Prostate gland (tissue), 2 donors: ENCODE results near the gene AGO4.

Source experiments
- POLR2A ChIP-seq: fragments of 450-650 bp; IDR thresholded peaks from one replicate; pipeline ENCODE4 v1.6.1; 2016; ENCODE audit warnings: antibody characterized with exemption, mild to moderate bottlenecking
- POLR2AphosphoS5 ChIP-seq: sonication (generic); formaldehyde crosslinking; IDR thresholded peaks from one replicate; pipeline ENCODE4 v1.6.1; 2017; ENCODE audit warnings: antibody characterized with exemption
- TF ChIP-seq, protein P1 (sequence below), 4 experiments: fragments of 200-600 bp in 2 of 4; fragments of 450-650 bp in 2 of 4; sonication (generic) in 2 of 4; IDR thresholded peaks; 1 replicate in 3 of 4; 2 replicates in 1 of 4; pipeline ENCODE4 v1.5.1; 2016 to 2019; ENCODE audit warnings: antibody characterized with exemption in 4 of 4, mild to moderate bottlenecking in 2 of 4, moderate library complexity in 2 of 4

DNA sequence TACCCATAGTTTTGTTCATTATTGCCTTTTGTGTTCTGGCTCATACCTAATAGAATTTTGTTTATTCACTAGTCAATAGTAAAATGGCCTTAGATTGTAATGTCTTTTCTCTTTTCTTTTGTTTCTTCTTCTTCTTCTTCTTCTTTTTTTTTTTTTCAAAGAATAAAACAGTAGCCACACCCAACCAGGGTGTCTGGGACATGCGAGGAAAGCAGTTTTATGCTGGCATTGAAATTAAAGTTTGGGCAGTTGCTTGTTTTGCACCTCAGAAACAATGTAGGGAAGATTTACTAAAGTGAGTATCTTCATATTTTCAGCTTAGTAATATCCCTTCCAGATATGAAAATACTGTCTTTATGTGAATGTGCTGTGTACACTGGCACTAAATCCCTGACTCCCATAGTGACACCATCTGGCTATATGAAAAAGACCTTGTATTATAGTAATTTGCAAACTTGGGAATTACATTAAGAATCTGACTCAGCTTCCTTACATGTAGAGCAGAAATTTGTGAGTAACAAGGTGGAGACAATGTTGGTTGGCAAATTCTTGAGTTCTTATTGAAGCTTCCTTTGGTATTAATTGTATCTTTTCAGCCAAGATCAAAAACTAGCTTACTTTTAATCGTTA, 24.6 kb downstream of the AGO4 start:
- TF ChIP-seq POLR2AphosphoS5: no peak
- TF ChIP-seq, protein P1, sequence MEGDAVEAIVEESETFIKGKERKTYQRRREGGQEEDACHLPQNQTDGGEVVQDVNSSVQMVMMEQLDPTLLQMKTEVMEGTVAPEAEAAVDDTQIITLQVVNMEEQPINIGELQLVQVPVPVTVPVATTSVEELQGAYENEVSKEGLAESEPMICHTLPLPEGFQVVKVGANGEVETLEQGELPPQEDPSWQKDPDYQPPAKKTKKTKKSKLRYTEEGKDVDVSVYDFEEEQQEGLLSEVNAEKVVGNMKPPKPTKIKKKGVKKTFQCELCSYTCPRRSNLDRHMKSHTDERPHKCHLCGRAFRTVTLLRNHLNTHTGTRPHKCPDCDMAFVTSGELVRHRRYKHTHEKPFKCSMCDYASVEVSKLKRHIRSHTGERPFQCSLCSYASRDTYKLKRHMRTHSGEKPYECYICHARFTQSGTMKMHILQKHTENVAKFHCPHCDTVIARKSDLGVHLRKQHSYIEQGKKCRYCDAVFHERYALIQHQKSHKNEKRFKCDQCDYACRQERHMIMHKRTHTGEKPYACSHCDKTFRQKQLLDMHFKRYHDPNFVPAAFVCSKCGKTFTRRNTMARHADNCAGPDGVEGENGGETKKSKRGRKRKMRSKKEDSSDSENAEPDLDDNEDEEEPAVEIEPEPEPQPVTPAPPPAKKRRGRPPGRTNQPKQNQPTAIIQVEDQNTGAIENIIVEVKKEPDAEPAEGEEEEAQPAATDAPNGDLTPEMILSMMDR (IDR thresholded peaks at IDR 0.05): no peak
- no peak for TF ChIP-seq POLR2A
